Measurements from ENCODE around the gene AOPEP.
A peak's percentile ranks its signal among the peaks of the same experiment; 100 is the strongest.

GRCh38 chr9:94681508-94681907 is 45.0 kb upstream of the AOPEP start:
- TF ChIP-seq CTCF (IDR thresholded peaks at IDR 0.05) = peak; percentile 35 to 82 (median 78)
- no peak for TF ChIP-seq POLR2AphosphoS5 (IDR thresholded peaks at IDR 0.05)
- TF ChIP-seq POLR2A (IDR thresholded peaks at IDR 0.05) = no peak
- no peak for TF ChIP-seq EP300 (IDR thresholded peaks at IDR 0.05)

Data from gastroesophageal sphincter (tissue), 3 donors.